Type B pancreatic cell (in vitro differentiated cells): ENCODE results near the gene OR51V1. TPM values are rescaled to one million over a fixed set of nuclear protein-coding genes. Genes with fewer than 3 reads are reported as not detected.

Experiments
- DNase-seq: peaks from one replicate; pipeline ENCODE4 v3.0.0; 2021; ENCODE audit warnings: mixed read lengths; ENCODE audit not compliant: unreplicated experiment; ENCODE audit errors: extremely low spot score
- H3K27ac Mint-ChIP-seq: 2 replicates; pipeline ENCODE4 v1.8.0; 2021; ENCODE audit warnings: mild to moderate bottlenecking, mixed read lengths
- H3K27me3 Mint-ChIP-seq: 2 replicates; pipeline ENCODE4 v1.8.0; 2021; ENCODE audit warnings: mixed read lengths
- H3K36me3 Mint-ChIP-seq: 2 replicates; pipeline ENCODE4 v1.8.0; 2021; ENCODE audit warnings: mixed read lengths
- H3K4me1 Mint-ChIP-seq: one replicate; pipeline ENCODE4 v1.8.0; 2021; ENCODE audit warnings: mixed read lengths; ENCODE audit not compliant: unreplicated experiment
- H3K4me3 Mint-ChIP-seq: 2 replicates; pipeline ENCODE4 v1.8.0; 2021; ENCODE audit warnings: mild to moderate bottlenecking, mixed read lengths
- H3K9me3 Mint-ChIP-seq: 2 replicates; pipeline ENCODE4 v1.8.0; 2021; ENCODE audit warnings: mixed read lengths
- total RNA-seq: library from RNA; stranded (reverse); gene quantifications from 2 replicates; pipeline ENCODE4 v1.2.1, GENCODE V29; 2021; ENCODE audit warnings: low replicate concordance
- TF ChIP-seq, protein P1 (sequence below): fragments of 200-600 bp; sonication (generic); conservative IDR thresholded peaks from 2 replicates; pipeline ENCODE4 v1.5.0; 2021; ENCODE audit warnings: antibody characterized with exemption, mild to moderate bottlenecking

The OR51V1 gene
- total RNA-seq, 1 donor from 2014 or later: not detected

DNA sequence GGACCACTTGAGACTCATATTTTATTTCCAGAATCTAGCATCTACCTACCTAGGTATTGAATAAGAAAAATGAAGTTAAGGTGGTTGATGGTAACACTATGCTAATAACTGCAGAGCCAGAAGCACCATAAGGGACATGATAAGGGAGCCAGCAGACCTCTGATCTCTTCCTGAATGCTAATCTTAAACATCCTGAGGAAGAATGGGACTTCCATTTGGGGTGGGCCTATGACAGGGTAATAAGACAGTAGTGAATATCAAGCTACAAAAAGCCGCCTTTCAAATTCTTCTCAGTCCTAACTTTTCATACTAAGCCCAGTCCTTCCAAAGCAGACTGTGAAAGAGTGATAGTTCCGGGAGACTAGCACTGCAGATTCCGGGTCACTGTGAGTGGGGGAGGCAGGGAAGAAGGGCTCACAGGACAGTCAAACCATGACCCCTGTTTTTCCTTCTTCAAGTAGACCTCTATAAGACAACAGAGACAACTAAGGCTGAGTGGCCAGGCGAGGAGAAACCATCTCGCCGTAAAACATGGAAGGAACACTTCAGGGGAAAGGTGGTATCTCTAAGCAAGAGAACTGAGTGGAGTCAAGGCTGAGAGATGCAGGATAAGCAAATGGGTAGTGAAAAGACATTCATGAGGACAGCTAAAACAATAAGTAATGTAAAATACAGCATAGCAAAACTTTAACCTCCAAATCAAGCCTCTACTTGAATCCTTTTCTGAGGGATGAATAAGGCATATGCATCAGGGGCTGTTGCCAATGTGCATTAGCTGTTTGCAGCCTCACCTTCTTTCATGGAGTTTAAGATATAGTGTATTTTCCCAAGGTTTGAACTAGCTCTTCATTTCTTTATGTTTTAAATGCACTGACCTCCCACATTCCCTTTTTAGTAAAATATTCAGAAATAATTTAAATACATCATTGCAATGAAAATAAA lies 24.3 kb upstream of the OR51V1 start:
- no peaks in the 10 kb centered on the region for H3K27me3 Mint-ChIP-seq
- no peaks in the 10 kb centered on the region for H3K36me3 Mint-ChIP-seq
- H3K27ac Mint-ChIP-seq: no peak overlapping the region
- H3K9me3 Mint-ChIP-seq: no peaks in the 10 kb centered on the region
- no peaks in the 10 kb centered on the region for H3K4me1 Mint-ChIP-seq
- TF ChIP-seq, protein P1, sequence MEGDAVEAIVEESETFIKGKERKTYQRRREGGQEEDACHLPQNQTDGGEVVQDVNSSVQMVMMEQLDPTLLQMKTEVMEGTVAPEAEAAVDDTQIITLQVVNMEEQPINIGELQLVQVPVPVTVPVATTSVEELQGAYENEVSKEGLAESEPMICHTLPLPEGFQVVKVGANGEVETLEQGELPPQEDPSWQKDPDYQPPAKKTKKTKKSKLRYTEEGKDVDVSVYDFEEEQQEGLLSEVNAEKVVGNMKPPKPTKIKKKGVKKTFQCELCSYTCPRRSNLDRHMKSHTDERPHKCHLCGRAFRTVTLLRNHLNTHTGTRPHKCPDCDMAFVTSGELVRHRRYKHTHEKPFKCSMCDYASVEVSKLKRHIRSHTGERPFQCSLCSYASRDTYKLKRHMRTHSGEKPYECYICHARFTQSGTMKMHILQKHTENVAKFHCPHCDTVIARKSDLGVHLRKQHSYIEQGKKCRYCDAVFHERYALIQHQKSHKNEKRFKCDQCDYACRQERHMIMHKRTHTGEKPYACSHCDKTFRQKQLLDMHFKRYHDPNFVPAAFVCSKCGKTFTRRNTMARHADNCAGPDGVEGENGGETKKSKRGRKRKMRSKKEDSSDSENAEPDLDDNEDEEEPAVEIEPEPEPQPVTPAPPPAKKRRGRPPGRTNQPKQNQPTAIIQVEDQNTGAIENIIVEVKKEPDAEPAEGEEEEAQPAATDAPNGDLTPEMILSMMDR: no peak
- DNase-seq: no peak
- no peak overlapping the region for H3K4me3 Mint-ChIP-seq

DNA sequence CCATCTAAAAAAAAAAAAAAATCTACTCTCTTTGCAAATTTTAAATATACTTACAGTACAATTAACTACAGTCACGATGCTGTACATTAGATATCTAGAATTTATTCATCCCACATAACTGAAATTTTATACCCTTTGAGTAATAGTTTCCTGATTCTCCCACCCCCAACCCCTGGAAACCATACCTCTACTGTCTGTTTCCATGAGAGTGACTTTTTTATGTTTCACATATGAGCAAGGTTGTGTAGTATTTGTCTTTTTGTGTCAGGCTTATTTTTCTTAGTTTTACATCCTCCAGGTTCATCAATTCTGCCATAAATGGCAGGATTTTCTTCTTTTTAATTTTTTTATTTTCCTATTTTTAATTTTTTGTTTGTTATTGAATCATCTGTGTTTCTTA lies 23.2 kb upstream of the OR51V1 start:
- no peaks in the 10 kb centered on the region for H3K4me1 Mint-ChIP-seq
- no peaks in the 10 kb centered on the region for H3K36me3 Mint-ChIP-seq
- H3K9me3 Mint-ChIP-seq: no peaks in the 10 kb centered on the region
- H3K27me3 Mint-ChIP-seq: no peaks in the 10 kb centered on the region
- H3K4me3 Mint-ChIP-seq: no peak overlapping the region
- TF ChIP-seq, protein P1: no peak
- no peak overlapping the region for H3K27ac Mint-ChIP-seq
- no peak for DNase-seq

DNA sequence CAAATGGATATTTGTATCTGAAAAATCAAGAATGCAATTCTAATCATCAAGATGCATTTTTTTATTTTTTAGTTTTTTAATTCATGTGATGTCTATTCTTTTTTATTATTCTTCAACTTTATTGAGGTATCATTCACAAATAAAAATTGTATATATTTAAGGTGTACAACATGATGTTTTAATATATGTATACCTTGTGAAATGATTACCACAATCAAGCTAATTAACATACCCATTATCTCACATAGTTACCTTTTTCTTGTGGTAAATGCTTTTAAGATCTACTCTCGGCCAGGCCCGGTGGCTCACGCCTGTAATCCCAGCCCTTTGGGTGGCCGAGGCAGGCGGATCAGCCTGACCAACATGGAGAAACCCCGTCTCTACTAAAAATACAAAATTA lies 22.7 kb upstream of the OR51V1 start:
- no peaks in the 10 kb centered on the region for H3K4me1 Mint-ChIP-seq
- no peaks in the 10 kb centered on the region for H3K9me3 Mint-ChIP-seq
- H3K27me3 Mint-ChIP-seq: no peaks in the 10 kb centered on the region
- no peak overlapping the region for H3K4me3 Mint-ChIP-seq
- no peak overlapping the region for H3K27ac Mint-ChIP-seq
- no peak for DNase-seq
- no peaks in the 10 kb centered on the region for H3K36me3 Mint-ChIP-seq
- TF ChIP-seq, protein P1: no peak

DNA sequence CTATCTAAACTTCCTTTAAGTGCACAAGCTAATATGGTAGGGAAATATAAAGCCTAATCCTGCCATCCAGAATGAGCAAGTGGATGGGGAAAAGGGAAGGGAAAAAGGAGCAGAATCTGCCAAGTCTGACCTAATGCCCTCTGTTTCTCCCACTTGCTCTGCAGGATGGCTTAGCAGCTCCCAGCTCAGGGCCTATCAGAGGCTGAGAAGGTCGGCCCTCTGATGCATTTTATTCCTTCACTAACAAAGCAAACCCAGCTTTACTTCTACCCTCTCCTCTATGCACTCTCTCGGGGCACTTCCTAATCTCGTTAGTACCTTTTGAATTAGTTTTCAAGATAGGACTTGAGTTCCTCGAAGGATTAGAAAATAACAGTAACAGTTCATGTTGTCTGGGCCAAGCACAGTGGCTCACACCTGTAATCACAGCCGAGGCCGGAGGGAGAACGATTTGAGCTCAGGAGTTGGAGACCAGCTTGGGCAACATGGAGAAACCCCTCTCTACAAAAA lies 9.9 kb upstream of the OR51V1 start:
- H3K4me3 Mint-ChIP-seq: no peak overlapping the region
- TF ChIP-seq, protein P1: no peak
- no peaks in the 10 kb centered on the region for H3K4me1 Mint-ChIP-seq
- no peaks in the 10 kb centered on the region for H3K36me3 Mint-ChIP-seq
- no peak for DNase-seq
- H3K27me3 Mint-ChIP-seq: no peaks in the 10 kb centered on the region
- H3K9me3 Mint-ChIP-seq: no peaks in the 10 kb centered on the region
- no peak overlapping the region for H3K27ac Mint-ChIP-seq

DNA sequence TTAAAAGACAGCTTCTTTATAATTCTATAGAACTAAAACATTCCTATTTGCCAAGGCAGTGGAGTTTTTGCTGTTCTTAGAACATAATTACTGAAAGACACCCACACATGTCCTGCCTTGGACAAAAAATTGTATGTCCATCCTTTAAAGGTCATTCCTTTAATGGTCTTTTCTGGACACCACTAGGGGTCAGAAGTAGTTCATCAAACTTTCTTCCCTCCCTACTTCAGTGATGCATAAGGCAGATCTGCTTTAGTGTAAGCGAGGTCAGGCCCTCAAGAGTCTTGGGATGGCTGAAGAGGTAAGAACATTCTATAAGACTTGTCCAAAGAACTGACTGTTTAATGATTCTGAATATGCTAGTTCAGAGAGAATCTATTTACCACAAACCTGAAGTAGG lies 4.3 kb upstream of the OR51V1 start:
- no peaks in the 10 kb centered on the region for H3K4me1 Mint-ChIP-seq

More for the DNA sequence above, 4.3 kb upstream of the OR51V1 start:
- no peak overlapping the region for H3K27ac Mint-ChIP-seq
- no peak overlapping the region for H3K4me3 Mint-ChIP-seq
- no peaks in the 10 kb centered on the region for H3K9me3 Mint-ChIP-seq
- DNase-seq: no peak
- TF ChIP-seq, protein P1: peak; percentile 74
- no peaks in the 10 kb centered on the region for H3K36me3 Mint-ChIP-seq
- H3K27me3 Mint-ChIP-seq: peaks cover under 1% of the 10 kb centered on the region
